NB4 (cell line): Measurements from ENCODE around the gene OLR1.

Experiments used
- CTCF ChIP-seq: IDR thresholded peaks from one replicate; pipeline ENCODE4 v1.5.1; 2012; ENCODE audit warnings: low read depth, low read length
- POLR2A ChIP-seq: IDR thresholded peaks from 2 replicates; pipeline ENCODE4 v1.6.1; 2011; ENCODE audit warnings: mild to moderate bottlenecking; ENCODE audit not compliant: insufficient read length; ENCODE audit errors: extremely low read depth

DNA sequence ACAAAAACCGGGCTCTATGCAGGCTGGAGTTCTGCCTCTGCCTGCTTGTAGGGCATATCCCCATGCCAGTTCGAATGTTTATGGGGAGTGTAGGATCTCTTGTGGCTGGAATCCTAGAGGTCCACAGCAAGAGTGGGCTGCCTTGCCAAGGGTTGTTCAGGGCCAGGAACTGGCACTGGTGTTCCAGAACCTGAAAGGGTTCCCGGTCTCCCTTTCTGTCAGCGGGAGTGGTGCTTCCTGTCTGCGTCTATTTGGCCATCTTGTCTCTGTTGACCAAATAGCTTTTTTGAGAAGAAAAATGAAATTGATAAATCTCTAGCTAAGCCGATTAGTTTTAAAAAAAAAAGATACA lies 17.8 kb downstream of the OLR1 start:
- no peak for TF ChIP-seq POLR2A
- no peak for TF ChIP-seq CTCF
